ENCODE results near the gene KIF19. TPM values are rescaled to one million over a fixed set of nuclear protein-coding genes. Genes with fewer than 3 reads are reported as not detected.

KIF19 gene
- total and polyA plus RNA-seq, 2 donors (not counting 1 experiment from before 2014, with no cell fraction given), result not detected

DNA sequence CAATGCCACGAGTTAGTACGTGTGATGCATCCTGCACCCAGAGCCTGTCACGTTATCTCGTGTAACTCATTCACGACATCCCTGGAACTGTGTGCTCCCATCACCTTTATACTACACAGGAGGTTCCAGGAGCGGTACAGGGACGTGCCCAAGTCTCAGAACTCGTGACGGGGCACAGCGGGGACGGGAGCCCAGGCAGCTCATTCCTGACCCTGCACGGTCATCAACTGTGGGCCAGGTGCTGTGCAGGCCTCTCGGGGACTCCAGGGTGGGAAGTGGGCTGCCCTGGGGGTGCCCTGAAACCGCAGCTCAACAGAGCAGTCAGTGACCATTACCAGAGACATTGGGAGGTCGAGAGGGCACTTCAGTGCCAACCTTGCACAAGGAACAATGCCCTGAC, 11.1 kb upstream of the KIF19 start:
- intact Hi-C loops (cut with micrococcal nuclease), result no loop called here
- Histone ChIP-seq H3K27me3 (replicated peaks in 1 of 4; ENCODE audit: control extremely low read depth in 1 of 4, control insufficient read depth in 3 of 4, insufficient read depth in 4 of 4, low read length in 3 of 4) (peaks cover 0 to 3% (median 1%) of the 10 kb centered on the region in 4 experiments), H3K27ac (ENCODE audit: low read length in 2 of 2) (no peak overlapping the region), H3K4me3 (ENCODE audit: control extremely low read depth in 1 of 5, extremely low read depth in 1 of 5, insufficient read depth in 1 of 5, low read depth in 2 of 5, low read length in 4 of 5) (no peak overlapping the region), H3K36me3 (replicated peaks in 1 of 2; ENCODE audit: control extremely low read depth in 1 of 2, control insufficient read depth in 1 of 2, extremely low read depth in 1 of 2, insufficient read depth in 2 of 2, low read length in 1 of 2) (no peaks in the 10 kb centered on the region), H3K9me3 (ENCODE audit: control extremely low read depth in 1 of 3, control insufficient read depth in 2 of 3, insufficient read depth in 1 of 3, low read length in 2 of 3) (peaks cover 0 to 9% (median 5%) of the 10 kb centered on the region in 3 donors), H3K79me2 (ENCODE audit: control insufficient read depth, insufficient read depth, low read length) (no peaks in the 10 kb centered on the region), H4K20me1 (ENCODE audit: control insufficient read depth, insufficient read depth, low read length, poor library complexity, severe bottlenecking) (no peaks in the 10 kb centered on the region), H3K9ac (ENCODE audit: low read length) (no peak overlapping the region), H3K4me2 (replicated peaks; ENCODE audit: low read depth, low read length, poor library complexity, severe bottlenecking) (no peak overlapping the region), H3K4me1 (ENCODE audit: control insufficient read depth in 2 of 2, insufficient read depth in 2 of 2, low read length in 2 of 2) (no peaks in the 10 kb centered on the region), H2AFZ (ENCODE audit: insufficient read depth, low read depth, low read length, poor library complexity, severe bottlenecking) (no peak overlapping the region)
- WGBS (ENCODE audit: insufficient coverage), result 92% methylated on average over 15 of the region's 15 CpGs
- Mint-ChIP-seq H3K9me3 (ENCODE audit: insufficient read depth) (no peaks in the 10 kb centered on the region), H3K4me3 (no peak overlapping the region), H3K4me1 (no peaks in the 10 kb centered on the region), H3K27me3 (peaks cover 12% of the 10 kb centered on the region), H3K27ac (no peak overlapping the region)
- POLR2A ChIA-PET, result no interaction called here
- ATAC-seq (ENCODE audit: low read depth) (no peak), DNase-seq (no peak)
- CTCF ChIA-PET, result no interaction called here
- TF ChIP-seq, protein P1, sequence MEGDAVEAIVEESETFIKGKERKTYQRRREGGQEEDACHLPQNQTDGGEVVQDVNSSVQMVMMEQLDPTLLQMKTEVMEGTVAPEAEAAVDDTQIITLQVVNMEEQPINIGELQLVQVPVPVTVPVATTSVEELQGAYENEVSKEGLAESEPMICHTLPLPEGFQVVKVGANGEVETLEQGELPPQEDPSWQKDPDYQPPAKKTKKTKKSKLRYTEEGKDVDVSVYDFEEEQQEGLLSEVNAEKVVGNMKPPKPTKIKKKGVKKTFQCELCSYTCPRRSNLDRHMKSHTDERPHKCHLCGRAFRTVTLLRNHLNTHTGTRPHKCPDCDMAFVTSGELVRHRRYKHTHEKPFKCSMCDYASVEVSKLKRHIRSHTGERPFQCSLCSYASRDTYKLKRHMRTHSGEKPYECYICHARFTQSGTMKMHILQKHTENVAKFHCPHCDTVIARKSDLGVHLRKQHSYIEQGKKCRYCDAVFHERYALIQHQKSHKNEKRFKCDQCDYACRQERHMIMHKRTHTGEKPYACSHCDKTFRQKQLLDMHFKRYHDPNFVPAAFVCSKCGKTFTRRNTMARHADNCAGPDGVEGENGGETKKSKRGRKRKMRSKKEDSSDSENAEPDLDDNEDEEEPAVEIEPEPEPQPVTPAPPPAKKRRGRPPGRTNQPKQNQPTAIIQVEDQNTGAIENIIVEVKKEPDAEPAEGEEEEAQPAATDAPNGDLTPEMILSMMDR (IDR thresholded peaks at IDR 0.05), result no peak
- no peak for TF ChIP-seq EZH2 (IDR thresholded peaks at IDR 0.05; ENCODE audit: borderline replicate concordance, insufficient read depth, low read depth, low read length, poor library complexity, severe bottlenecking)

DNA sequence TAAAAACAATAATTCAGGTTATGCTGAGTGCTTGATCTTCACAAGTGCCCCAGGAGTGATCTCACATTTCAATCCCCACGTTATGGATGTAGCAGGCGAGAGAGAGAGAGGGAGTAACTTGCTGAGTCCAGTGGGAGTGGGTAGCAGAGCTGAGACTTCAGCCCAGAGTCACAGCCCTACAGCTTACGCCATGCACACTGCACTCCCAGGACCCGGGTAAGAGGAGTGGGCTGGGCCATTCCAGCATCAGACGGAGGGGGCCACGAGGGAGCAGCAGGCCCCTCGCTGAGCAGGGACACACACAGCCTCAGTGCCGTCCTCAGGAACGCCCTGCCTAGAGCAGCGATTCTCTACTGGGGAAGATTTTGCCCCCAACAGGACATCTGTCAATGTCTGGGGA, 9.8 kb upstream of the KIF19 start:
- Mint-ChIP-seq H3K9me3 (ENCODE audit: insufficient read depth) (no peaks in the 10 kb centered on the region), H3K4me1 (no peaks in the 10 kb centered on the region), H3K27ac (no peak overlapping the region), H3K27me3 (peaks cover 19% of the 10 kb centered on the region), H3K4me3 (no peak overlapping the region)
- H3K27me3 ChIP-seq (replicated peaks in 1 of 4; ENCODE audit: control extremely low read depth in 1 of 4, control insufficient read depth in 3 of 4, insufficient read depth in 4 of 4, low read length in 3 of 4), result peaks cover 0 to 3% (median 1%) of the 10 kb centered on the region in 4 experiments
- H3K79me2 ChIP-seq (ENCODE audit: control insufficient read depth, insufficient read depth, low read length), result no peaks in the 10 kb centered on the region
- H3K4me1 ChIP-seq (ENCODE audit: control insufficient read depth in 2 of 2, insufficient read depth in 2 of 2, low read length in 2 of 2), result no peaks in the 10 kb centered on the region
- ChIA-PET POLR2A (no interaction called here), CTCF (no interaction called here)
- H3K36me3 ChIP-seq (replicated peaks in 1 of 2; ENCODE audit: control extremely low read depth in 1 of 2, control insufficient read depth in 1 of 2, extremely low read depth in 1 of 2, insufficient read depth in 2 of 2, low read length in 1 of 2), result no peaks in the 10 kb centered on the region
- intact Hi-C loops (cut with micrococcal nuclease), result no loop called here
- TF ChIP-seq, protein P1 (IDR thresholded peaks at IDR 0.05), result no peak
- TF ChIP-seq EZH2 (IDR thresholded peaks at IDR 0.05; ENCODE audit: borderline replicate concordance, insufficient read depth, low read depth, low read length, poor library complexity, severe bottlenecking), result no peak
- no peak for ATAC-seq (ENCODE audit: low read depth)
- no peak overlapping the region for H3K4me2 ChIP-seq (replicated peaks; ENCODE audit: low read depth, low read length, poor library complexity, severe bottlenecking)
- H4K20me1 ChIP-seq (ENCODE audit: control insufficient read depth, insufficient read depth, low read length, poor library complexity, severe bottlenecking), result no peaks in the 10 kb centered on the region
- 70% methylated on average over 7 of the region's 10 CpGs for WGBS (ENCODE audit: insufficient coverage)
- H3K9ac ChIP-seq (ENCODE audit: low read length), result no peak overlapping the region
- no peak for DNase-seq
- no peak overlapping the region for H2AFZ ChIP-seq (ENCODE audit: insufficient read depth, low read depth, low read length, poor library complexity, severe bottlenecking)
- H3K9me3 ChIP-seq (ENCODE audit: control extremely low read depth in 1 of 3, control insufficient read depth in 2 of 3, insufficient read depth in 1 of 3, low read length in 2 of 3), result peaks cover 0 to 9% (median 5%) of the 10 kb centered on the region in 3 donors
- no peak overlapping the region for H3K4me3 ChIP-seq (ENCODE audit: control extremely low read depth in 1 of 5, extremely low read depth in 1 of 5, insufficient read depth in 1 of 5, low read depth in 2 of 5, low read length in 4 of 5)
- no peak overlapping the region for H3K27ac ChIP-seq (ENCODE audit: low read length in 2 of 2)

Measured in B cell (primary cell).